Cerebellar nuclear complex (tissue), 1 donor: Measurements from ENCODE around the gene KRTAP20-4.

Experiments
- DNase-seq, 2 experiments: peaks; one replicate each; lab custom pipeline; 2025; lab: John Stamatoyannopoulos, UW

KRTAP20-4 gene

DNA sequence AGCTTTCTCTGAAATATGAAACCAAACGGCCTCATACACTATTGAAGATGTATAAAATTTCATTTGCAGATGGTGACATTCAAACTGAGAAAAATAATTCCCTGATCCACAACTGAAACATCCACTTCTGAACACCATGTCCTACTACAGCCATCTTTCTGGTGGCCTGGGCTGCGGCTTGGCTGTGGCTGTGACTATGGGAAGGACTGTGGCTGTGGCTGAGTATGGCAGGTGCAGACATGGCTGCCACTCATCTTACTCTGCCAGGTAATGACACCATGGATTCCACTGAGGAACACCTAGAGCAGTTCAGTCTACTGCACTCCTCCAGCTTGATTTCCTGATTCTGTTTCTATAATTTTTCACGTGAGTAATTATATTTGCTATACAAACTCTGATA, at the start of gene KRTAP20-4:
Gene KRTAP20-4, plus strand, starts transcription at position 106 of the 400 bp plus-strand sequence.
- DNase-seq = no peak

DNA sequence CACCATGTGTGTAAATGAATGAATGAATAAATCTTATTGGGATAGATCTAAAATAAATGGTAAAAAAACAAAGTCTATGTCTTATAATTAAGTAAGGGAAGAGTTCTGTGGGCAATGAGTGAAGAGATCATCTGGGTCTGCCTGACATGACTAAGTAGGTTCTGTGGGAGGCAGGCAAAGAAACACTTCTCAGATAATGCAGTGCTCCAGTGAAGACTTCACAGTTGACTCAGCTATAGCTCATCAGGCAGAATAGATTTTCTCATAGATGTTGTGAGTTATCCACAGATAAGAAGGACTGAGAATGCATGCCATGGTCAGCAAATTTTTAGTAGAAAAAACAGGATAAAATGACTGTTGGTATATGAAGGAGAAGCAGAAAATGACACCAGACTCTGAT, 42.7 kb upstream of the KRTAP20-4 start:
- no peak for DNase-seq

DNA sequence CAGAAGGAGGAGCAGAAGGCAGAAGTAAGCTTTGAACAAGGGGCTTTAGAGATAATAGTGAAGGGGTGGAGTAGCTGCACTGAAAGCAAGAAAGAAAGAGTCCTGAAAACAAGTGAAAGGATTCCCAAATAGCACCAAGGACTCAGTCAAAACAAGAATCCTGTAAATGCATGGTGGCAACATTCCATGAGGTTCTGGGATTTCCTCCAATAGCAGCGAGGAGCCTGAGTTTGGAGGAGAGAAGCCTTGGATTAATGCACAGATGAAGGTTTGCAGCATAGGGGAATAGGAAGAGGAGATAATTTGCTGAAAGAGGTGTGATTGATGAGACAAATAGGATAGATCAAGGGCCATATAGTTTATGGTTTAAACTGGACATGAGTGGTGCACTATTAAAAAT, 41.1 kb upstream of the KRTAP20-4 start:
- peak in 1 of 2 experiments; percentile 67 for DNase-seq

DNA sequence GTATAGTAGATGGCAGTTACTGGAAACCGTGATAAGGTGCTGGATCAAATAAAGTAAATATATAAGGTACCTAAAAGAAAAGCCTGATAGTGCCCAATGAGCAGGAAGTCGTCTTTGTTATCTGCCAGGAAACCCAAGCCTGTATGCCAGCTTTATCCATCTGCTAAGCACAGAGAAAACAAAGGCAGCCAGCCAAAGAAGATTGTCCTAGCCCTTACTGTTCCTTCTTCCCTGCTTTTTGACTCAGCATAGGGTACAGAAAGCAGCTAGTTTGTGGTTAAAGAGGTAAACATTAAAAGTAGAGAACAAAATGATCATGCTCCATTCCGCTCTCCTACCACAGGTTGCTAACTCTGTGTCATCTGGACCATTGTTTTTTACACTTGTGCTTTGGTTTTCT, 40.3 kb upstream of the KRTAP20-4 start:
- DNase-seq = peak in 1 of 2 experiments; percentile 18

DNA sequence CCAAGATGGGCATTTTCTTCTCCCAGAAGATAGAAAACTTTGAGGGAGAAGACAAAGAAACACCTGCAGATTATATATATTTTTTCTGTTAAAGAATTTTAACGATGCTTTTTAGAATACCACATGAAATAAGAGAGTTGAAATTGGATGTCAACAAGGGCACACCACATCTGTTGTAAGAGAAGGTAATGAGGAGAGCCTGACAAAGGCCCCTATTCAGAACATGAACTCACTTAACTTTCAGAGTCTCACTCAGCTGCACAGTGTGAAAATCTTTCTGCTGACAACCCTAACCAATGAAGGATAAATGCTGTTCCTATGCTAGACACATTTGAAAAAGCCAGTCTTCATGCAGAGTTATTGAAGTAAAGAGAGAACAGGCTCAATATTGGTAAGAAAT, 37.6 kb upstream of the KRTAP20-4 start:
- DNase-seq = no peak

DNA sequence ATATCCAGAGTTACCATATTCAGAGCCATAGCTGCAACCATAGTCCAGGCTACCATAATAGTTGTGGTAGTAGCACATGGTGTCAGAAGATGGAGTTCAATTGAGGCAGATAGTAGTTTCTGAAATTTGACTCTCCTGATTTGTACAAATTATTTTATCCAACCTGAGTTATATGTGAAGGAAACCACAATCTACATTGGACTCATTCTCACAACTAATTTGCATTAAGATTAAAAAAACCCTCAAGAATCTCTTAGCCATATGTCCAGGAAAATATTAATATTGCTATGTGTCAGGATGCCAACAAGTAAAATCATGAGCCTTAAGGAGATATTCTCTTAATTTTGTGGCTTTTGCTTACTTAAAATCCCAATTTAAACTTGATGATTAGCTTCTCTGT, 30.1 kb upstream of the KRTAP20-4 start, which contains the start of gene KRTAP22-2:
Gene KRTAP22-2, minus strand, starts transcription at position 101 of the 400 bp plus-strand sequence.
- DNase-seq = no peak

DNA sequence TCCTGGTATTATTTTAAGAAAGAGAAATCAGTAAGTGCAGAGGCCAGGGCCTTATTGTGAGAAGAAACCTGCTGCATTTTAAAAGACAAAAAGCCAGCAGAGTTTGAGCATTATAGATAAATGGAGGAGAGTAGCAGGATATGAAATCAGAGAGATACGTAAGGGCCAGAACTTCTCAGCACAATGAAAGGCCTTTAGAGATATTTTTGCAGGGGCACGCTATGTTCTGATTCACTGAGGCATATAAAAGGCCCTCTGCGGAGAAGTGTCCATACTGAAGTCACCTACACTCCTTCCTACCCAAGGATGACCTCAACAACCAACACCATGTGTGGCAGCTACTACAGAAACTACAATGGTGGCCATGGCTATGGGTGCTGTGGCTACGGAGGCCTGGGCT, 28.3 kb upstream of the KRTAP20-4 start, which contains the start of gene KRTAP6-3:
Gene KRTAP6-3, plus strand, starts transcription at position 301 of the 400 bp plus-strand sequence. Its CDS starts 6 bp downstream, at position 307.
- DNase-seq = no peak

DNA sequence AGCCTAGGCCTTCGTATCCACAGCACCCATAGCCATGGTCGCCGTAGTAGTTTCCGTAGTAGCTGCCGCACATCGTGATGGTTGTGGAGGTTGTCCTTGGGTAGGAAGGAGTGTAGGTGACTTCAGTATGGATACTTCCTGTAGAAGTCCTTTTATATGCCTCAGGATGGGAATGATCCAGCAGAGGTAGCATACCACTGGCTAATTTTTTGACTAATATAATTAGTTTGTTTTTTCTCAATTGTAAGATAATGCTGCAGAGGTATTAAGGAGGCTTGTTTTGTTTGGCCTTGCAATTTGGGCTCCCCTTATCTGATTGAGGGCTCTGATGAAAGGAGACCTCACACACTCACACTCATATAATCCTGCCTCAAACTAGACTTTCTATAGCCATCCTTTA, 21.6 kb upstream of the KRTAP20-4 start, which contains the start of gene KRTAP6-2:
Gene KRTAP6-2, minus strand, starts transcription at position 101 of the 400 bp plus-strand sequence. Its CDS starts 28 bp downstream, at position 73.
- DNase-seq = no peak

DNA sequence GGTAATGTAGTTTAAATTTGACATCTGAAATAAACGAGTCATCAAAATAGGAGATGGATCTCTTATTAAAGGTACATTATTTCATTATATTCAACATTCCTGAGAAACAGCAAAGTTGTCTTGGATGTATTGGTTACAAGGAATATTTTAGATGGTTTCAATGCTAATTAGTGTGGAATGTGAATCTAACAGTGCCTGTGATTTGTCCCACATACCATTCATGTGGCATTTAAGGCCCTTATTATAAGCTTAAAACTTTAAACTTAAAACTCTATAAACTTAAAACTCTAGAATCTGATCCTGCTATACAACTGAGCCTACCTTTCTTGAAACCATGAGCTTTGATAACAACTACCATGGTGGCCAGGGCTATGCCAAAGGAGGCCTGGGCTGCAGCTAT, 19.6 kb upstream of the KRTAP20-4 start, which contains the start of gene KRTAP22-1:
Gene KRTAP22-1, plus strand, starts transcription at position 301 of the 400 bp plus-strand sequence.
- DNase-seq = no peak

DNA sequence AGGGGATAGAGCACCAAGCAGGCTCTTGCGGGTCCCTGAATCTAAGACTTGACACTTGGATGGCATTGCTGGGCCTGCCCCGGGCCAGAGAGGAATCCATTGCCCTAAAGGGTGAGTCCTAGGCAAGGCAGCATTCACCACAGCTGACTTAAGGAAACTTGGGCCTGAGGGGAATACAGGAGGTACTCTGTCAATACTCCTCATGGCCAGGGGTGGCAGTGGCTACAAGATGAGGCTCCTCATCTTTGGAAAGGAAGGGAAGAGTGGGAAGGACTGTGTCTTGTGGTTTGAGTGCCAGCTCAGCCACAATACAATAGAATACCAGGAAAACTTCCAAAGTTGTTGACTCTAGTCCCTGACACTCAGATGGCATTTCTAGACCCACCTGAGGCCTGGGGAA, 14.5 kb upstream of the KRTAP20-4 start:
- DNase-seq = no peak

DNA sequence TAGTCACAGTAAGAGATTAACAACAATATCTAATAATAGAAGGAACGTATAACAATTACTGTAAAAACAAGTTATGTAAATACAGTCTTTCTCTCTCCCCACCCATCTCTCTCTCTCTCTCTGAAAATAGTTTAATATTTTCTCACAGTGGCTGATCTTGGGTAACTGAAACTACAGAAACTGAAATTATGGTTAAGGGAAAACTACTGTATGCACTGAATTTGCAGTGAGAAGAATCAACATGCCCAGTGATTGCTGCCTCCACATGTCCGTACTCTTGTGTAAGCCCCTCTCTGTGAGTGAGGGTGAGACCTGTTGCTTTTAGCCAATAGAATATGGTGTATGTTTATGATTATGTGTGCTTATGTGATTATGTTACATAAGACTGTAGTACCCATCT, 8.3 kb upstream of the KRTAP20-4 start:
- DNase-seq = no peak

DNA sequence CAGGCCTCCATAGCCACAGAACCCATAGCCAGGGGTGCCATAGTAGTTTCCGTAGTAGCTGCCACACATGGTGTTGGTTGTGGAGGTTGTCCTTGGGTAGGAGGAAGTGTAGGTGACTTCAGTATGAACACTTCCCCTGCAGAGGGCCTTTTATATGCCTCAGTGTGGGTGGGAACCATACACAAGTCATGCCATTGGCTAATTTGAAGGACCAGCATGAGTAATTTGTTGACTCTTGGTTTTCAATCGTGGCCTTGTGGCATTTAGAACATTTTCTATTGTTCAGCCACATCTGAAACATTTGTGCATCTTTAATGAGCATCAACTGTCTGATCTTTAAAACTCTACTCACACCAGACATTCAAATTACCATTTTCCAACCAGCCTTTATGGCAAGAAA, 6.6 kb upstream of the KRTAP20-4 start, which contains the start of gene KRTAP6-1:
Gene KRTAP6-1, minus strand, starts transcription at position 95 of the 400 bp plus-strand sequence. Its CDS starts 26 bp downstream, at position 69.
- no peak for DNase-seq

DNA sequence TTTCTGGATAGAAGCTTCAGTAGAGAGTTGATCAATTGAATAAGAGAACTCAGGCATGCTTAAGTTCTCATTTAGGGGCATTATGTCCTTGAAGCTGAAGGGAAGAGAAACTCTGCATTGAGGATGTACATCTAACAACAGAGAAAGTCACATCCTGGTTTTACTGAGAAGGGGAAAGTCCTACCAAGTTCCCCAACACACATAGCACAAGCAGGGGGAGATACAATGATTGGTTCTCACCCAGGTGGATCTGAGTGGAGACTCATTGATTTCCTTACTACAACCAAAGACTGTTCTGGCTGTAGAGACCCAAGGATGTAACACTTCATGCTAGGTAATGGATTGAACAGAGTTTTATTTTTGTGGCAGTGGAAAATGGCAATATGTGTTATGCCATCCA, 5.2 kb upstream of the KRTAP20-4 start:
- DNase-seq = no peak

DNA sequence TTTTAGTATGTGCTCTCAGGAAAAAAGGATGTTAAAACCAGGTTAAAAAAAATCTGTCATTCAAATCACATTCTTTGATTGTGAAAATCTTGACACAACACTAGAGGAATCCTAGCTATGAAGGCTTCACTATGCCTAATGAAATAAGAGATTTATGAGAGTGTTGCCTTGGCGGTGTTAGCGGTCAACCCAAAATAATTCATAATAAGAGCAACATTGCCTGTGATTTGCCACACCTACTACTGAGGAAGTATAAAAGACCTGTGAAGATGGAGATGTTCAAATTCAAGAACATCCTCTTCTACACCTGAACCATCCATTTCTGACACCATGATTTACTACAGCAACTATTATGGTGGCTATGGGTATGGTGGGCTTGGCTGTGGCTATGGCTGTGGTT, 4.3 kb upstream of the KRTAP20-4 start, which contains the start of gene KRTAP20-1:
Gene KRTAP20-1, plus strand, starts transcription at position 301 of the 400 bp plus-strand sequence. Its CDS starts 30 bp downstream, at position 331.
- DNase-seq = no peak

DNA sequence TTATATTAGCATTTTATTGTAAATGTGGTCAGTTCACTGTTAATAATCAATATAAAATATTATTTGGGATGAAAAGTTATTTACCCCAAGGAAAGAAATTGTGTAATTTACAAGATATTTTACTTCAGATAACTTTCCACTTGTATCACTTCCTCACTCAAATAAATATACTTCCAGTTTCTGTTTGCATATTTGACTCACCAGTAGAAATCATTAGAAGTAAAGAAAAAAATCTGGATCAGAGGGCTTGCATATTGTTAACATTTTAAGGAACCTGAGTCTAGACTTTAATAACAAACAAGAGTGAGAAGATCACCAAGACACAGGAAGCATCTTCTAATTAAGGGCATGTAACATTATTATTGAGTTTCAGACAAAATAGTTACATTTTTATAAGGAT, 347 bp upstream of the KRTAP20-4 start:
- DNase-seq = no peak

DNA sequence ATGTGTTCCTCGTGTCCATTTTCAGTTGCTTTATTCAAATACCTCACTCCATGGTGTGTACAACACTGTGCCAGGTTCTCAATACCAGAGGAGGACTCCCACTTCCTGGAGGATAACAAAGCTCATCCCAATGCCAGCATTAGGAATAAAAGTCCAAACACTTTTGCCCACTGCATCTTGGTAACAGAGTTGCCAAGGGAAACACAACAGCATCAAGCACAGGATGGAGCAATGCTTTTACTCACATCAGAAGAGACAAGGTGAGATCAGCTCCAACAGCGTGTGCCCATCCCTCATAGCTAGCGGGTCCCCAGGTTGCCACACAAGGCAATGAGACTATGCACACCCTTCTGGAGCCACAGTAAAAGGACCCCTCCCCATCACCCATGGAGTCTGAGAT, 2.9 kb downstream of the KRTAP20-4 start:
- no peak for DNase-seq

DNA sequence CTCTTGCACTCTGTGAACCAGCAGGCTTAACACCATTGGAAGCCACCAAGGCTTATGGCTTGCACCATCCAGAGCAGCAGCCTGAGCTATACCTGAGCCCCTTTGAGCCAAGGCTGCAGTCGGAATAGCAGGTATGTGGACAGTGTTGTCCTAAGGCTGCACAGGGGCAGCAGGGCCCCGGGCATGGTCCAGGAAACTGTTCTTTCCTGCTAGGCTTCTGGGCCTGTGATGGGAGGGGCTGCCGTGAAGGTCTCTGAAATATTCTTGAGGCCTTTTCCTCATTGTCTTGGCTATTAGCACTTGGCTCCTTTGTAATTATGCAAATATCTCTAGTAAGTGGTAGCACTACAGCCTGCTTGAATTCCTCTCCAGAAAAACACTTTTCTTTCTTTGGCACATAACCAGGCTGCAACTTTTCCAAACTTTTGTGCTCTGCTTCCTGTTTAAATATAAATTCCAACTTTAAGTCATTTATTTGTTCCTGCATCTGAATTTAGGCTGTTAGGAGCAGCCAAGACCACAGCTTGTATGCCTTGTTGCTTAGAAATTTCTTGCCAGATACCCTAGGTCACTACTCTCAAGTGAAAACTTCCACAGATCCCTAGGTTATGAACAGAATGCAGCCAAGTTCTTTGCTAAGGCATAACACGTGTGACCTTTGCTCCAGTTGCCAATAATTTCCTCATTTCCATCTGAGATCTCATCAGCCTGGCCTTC, 5.2 kb downstream of the KRTAP20-4 start:
- no peak for DNase-seq

DNA sequence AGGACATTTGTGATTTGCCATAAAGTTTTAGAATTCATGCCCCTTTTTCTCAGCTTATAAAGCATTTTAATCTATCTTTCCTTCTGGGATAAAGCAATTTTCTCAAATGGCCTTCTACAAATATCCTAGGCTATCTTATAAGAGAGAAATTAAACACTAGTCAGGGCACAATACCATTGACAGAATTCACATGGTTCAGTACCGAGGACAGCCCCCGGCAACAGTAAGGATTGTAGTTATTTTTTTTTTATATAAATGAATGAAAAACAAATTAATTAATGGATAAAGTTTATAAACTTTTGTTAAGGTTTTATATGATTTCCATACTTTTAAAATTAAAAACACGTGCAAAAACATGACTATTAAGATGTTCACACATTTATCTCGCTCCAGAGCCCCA, 7.7 kb downstream of the KRTAP20-4 start:
- DNase-seq = no peak

DNA sequence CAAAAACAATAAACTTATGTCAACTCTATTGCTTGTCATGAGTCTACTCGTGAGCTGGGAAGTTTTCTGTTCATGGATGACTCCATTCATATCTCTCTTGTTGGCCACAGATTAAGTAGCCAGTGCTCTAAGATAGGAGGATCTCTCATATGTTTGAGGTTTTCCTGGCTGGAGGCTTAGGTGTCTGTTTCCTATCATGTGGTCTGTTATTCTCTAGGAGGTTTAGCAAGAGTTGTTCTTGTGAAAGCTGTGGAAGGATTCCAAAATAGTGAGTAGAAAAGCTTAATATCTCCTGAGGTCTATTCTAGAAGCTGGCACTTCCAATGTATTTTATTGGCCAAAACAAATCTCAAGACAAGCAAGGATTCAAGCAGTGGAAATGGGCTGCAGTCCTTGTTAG, 8.8 kb downstream of the KRTAP20-4 start:
- DNase-seq = no peak

DNA sequence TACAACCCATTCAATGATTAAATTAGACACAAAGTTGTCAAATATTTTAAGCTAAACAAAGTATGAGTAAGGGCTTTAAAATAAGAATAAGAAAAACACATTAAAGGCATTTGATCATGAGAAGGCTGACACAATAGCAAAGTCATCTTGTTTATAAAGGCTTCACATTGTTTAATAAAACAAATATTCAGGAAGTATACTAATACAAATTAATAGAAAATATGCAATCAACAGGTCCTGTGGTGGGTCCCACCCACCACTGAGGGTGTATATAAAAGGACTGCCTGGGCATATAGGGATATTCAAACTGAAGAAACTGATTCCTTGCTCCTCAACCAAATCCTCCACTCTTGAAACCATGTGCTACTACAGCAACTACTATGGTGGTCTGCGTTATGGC, 14.5 kb downstream of the KRTAP20-4 start, which contains the start of gene KRTAP20-2:
Gene KRTAP20-2, plus strand, starts transcription at position 301 of the 400 bp plus-strand sequence. Its CDS starts 58 bp downstream, at position 359.
- DNase-seq = no peak

DNA sequence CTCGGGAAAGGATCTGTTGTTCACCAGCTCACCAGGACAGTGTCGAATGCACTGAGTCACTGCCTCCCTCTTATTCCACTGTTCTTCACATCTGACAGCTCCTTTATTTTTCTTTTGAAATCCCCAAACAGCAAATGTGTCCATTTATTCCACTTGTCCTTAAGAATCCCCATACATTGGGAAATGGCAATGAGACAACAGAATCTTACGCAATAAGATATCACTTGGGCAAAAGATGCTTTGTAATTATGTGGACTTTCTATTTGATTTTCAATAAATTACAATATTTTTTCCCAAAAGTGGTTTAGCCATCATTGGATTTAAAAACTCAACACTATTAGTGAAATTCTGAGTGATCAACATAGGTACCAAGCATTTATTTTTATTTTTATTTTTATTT, 18.3 kb downstream of the KRTAP20-4 start:
- no peak for DNase-seq

DNA sequence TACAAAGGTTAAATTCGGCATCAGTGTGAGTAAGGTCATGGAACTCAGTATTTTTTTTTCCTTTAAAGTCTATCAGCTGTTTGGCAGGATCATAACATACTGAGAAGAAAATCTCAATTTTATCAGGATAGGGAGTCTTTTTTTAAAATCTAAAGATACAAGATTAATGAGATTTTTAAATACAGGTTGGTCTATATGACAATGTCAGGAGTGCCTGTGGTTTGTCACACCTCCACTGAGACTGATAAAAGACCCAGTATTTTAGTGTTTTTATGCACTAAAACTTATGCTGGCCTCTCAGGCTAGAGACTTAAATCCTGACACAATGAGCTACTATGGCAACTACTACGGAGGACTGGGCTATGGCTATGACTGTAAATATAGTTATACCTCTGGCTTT, 22.1 kb downstream of the KRTAP20-4 start, which contains the start of gene KRTAP20-3:
Gene KRTAP20-3, plus strand, starts transcription at position 301 of the 400 bp plus-strand sequence.
- DNase-seq = no peak

DNA sequence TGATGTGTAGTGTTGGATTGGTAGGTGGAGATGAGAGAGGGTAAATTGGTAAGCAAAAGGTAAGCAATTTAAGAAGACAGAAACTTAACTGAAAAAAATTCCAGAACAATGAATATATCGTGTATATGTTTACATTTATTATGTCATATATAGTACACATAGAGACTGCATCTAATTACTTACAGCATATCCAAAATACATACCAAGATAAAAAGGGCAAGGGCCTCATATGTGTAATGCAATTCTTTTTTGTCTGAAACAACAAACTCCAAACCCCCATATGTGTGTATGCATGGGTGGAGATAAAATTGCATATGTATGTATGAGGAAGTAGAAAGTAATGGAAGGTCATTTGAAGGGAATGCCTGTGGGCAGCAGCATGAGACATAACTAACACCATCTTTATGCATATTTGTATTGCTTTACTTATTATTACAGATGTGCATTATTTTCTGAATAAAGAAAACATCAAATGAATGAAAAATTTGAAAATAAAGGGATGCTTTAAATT, 26.5 kb downstream of the KRTAP20-4 start:
- no peak for DNase-seq
